Stimulated activated CD4-positive, alpha-beta T cell treated with anti-CD3 and anti-CD28 coated beads, Interleukin-4, amount 100 ng/mL, for 4 hours (primary cell): ENCODE data around the gene MIF4GD.
"Not testable (repeated sequence)": the region's sequence is repeated elsewhere in the genome, so short reads cannot be mapped to it uniquely, and the experiment has no call there.

Experiments used
- DNase-seq, 2 experiments: peaks; one replicate each; pipeline ENCODE4 v3.0.0-alpha.2; 2020

MIF4GD gene

GRCh38 chr17:75257228-75257627, 13.8 kb downstream of the MIF4GD start:
- not testable (repeated sequence) for DNase-seq

- not testable (repeated sequence) for DNase-seq
Measured at GRCh38 chr17:75255954-75256698, 14.9 kb downstream of the MIF4GD start.

- DNase-seq: no peak
Measured at GRCh38 chr17:75252039-75252816, 18.8 kb downstream of the MIF4GD start.

GRCh38 chr17:75250009-75250471, 21.0 kb downstream of the MIF4GD start:
- DNase-seq: peak; percentile 69 to 94

GRCh38 chr17:75249564-75249963, 21.5 kb downstream of the MIF4GD start:
- peak in 1 of 2 experiments; percentile 20 for DNase-seq

GRCh38 chr17:75246404-75246803, 24.6 kb downstream of the MIF4GD start:
- no peak for DNase-seq

- no peak for DNase-seq
Measured at GRCh38 chr17:75245011-75245410, 26.0 kb downstream of the MIF4GD start.

- peak in 1 of 2 experiments; percentile 10 for DNase-seq
Measured at GRCh38 chr17:75244133-75244866, 26.7 kb downstream of the MIF4GD start.

GRCh38 chr17:75242461-75243042, 28.5 kb downstream of the MIF4GD start:
- peak in 1 of 2 experiments; percentile 32 for DNase-seq

GRCh38 chr17:75241996-75242460, 29.0 kb downstream of the MIF4GD start:
- no peak for DNase-seq

- DNase-seq: no peak
Measured at GRCh38 chr17:75241502-75241901, 29.5 kb downstream of the MIF4GD start.

- no peak for DNase-seq
Measured at GRCh38 chr17:75241143-75241430, 29.9 kb downstream of the MIF4GD start.

GRCh38 chr17:75240394-75241142, 30.5 kb downstream of the MIF4GD start:
- peak; percentile 49 for DNase-seq

GRCh38 chr17:75239778-75240393, 31.1 kb downstream of the MIF4GD start:
- DNase-seq: no peak

- no peak for DNase-seq
Measured at GRCh38 chr17:75239214-75239613, 31.8 kb downstream of the MIF4GD start.

GRCh38 chr17:75238684-75239191, 32.3 kb downstream of the MIF4GD start:
- DNase-seq: peak; percentile 55 to 60

GRCh38 chr17:75238020-75238580, 32.9 kb downstream of the MIF4GD start:
- no peak for DNase-seq

GRCh38 chr17:75237100-75238014, 33.7 kb downstream of the MIF4GD start:
- DNase-seq: no peak

GRCh38 chr17:75232786-75233185, 38.2 kb downstream of the MIF4GD start:
- DNase-seq: no peak
